Sciatic nerve (tissue), 2 donors: Measurements from ENCODE around the gene SRPK2. TPM values are rescaled to one million over a fixed set of nuclear protein-coding genes. Genes with fewer than 3 reads are reported as not detected.
"Not testable (repeated sequence)": the region's sequence is repeated elsewhere in the genome, so short reads cannot be mapped to it uniquely, and the experiment has no call there.

Experiments
- ATAC-seq: fragments of 200-7000 bp; cut with Tn5 transposase; one replicate; pipeline ENCODE4 v1.9.1; 2020; ENCODE audit warnings: mild to moderate bottlenecking, moderate library complexity
- DNase-seq: peaks from one replicate; pipeline ENCODE4 v3.0.0-alpha.2; 2020; ENCODE audit warnings: low spot score
- intact Hi-C: fragments of 100-400 bp; cut with DNase I; formaldehyde crosslinking; loops from one replicate; pipeline ENCODE4 v1.14.2; 2022
- total RNA-seq: library from RNA; stranded (reverse); fragmentation: NEBNext Ultra II Directional; extraction: Animal tissue kit (Norgen Biotek cat#: 25700); gene quantifications from one replicate; pipeline ENCODE4 v1.2.1, GENCODE V29; 2021
- donor health status: DM: no; HTN: no; CAD: no.
- donor health status: DM: no; HTN: no; CAD: no.

SRPK2 gene
- total RNA-seq, 1 donor from 2014 or later: 72.8 TPM

DNA sequence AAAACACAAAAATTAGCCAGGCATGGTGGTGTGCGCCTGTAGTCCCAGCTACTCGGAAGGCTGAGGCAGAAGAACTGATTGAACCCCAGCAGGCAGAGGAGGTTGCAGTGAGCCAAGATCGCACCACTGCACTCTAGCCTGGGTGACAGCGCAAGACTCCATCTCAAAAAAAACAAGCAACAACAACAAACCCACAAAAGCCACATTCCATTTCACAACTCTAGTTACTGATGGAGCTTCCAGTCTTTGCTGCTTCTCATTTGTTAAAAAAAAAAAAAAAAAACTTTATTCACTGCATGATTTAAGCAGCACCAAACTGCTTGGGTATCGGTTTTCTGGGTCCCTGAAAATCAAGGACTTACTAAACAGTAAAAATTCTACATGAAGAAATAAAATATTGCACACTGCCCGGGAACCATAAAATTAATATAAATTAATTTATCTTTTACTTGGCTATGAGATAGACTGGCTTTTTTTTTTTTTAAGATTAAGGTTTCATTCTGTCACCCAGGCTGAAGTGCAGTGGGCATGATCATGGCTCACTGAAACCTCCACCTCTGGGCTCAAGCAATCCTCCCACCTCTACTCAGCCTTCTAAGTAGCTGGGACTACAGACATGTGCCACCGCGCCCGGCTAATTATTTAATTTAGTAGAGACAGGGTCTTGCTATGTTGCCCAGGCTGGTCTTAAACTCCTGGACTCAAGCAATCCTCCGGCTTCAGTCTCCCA lies 42.0 kb downstream of the SRPK2 start:
- DNase-seq (no peak), ATAC-seq (no peak)
- intact Hi-C loops: loop anchor here (10.0 kb wide), 1 partner anchor 192 kb away; no protein-coding TSS in a partner anchor

DNA sequence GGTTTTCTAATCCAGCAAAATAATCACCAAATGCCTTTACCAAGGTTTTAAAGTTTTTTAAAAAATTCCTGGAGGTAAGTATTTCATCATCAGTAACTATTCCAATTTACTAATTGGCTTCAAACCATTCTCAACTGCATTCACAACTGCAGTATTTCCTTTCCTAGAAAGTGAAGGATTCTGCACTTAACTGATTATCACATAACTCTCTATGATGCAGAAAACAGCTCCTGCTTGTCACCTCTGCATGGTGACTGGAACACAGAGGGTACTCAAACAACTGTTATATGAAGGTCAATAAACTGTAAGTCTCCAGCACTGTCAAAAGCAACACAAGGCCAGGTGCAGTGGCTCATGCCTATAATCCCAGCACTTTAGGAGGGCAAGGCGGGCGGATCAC lies 42.6 kb downstream of the SRPK2 start:
- intact Hi-C loops: loop anchor here (10.0 kb wide), 1 partner anchor 191 kb away; no protein-coding TSS in a partner anchor
- DNase-seq (no peak), ATAC-seq (no peak)

DNA sequence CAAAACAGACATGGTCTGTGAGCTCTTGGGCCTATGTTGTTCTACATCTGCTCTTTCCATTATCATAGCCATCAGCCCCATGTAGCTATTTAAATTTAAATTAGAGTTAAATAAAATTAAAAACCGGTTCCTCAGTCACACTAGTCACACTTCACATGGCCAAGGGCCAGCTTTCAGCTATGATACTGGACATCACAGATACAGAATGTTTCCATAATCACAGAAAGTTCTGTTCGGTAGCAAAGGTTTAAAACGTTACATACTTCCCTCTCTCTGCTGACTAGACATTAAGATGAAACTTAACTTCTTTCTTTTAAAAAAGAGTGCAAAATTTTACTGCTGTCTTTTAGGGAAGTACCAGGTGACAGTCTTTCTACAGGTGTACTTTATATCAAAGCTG lies 43.0 kb downstream of the SRPK2 start:
- DNase-seq (no peak), ATAC-seq (no peak)

DNA sequence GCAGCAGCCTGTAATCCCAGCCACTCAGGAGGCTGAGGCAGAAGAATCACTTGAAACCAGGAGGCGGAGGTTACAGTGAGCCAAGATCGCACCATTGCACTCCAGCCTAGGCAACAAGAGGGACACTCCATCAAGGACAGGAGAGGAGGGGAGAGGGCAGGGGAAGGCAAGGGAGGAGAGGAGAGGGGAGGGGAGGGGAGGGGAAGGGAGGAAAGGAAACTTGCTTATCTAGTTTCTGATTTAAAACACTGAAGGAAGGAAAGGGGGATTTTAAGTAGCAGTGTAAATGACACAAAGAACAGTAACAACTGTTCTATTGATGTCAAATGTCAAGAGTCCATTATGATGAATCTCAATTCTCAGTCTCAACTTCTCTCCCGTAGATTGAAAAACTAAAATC lies 43.7 kb downstream of the SRPK2 start:
- DNase-seq (no peak), ATAC-seq (no peak)
- intact Hi-C loops: loop anchor here (10.0 kb wide), 1 partner anchor 190 kb away; no protein-coding TSS in a partner anchor

More for the DNA sequence above, 43.0 kb downstream of the SRPK2 start:
- intact Hi-C loops: loop anchor here (10.0 kb wide), 1 partner anchor 191 kb away; no protein-coding TSS in a partner anchor

DNA sequence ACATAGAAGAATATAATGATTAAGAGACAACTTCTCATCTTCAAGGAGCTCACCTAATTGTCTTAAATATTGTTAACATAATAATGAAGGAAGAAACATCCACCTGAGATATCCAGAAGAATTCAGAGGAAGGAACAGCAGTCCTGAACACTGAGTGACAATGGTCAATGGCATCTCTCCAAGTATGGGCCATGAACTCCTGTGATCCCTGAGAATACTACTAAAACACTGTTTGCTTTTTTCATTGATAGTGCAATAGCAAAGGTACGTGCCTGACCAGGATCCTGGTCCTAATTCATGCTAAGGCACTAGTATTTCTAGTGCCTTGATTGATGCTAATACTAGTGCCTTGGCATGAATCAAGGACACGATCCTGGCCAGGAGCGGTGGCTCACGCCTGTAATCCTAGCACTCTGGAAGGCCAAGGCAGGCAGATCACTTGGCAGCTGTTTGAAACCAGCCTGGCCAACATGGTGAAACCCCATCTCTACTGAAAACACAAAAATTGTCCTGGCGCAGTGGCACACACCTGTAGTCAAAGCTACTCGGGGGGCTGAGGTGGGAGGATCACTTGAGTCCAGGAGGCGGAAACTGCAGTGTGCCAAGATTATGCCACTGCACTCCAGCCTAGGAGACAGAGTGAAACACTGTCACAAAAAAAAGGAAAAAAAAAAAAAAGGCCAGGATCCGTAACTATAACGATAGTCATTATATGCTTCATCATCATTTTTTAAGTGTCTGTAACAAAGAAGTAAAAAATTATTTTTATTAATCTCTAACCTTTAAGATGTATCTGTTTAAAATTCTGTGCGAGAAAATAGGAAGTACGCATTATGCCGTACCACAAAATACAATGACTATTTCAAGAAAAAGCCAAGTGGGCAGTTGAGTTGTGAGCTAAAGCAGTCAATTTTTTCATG lies 49.1 kb downstream of the SRPK2 start:
- ATAC-seq (no peak), DNase-seq (no peak)
- intact Hi-C loops: loop anchor here (10.0 kb wide), 1 partner anchor 185 kb away; no protein-coding TSS in a partner anchor

DNA sequence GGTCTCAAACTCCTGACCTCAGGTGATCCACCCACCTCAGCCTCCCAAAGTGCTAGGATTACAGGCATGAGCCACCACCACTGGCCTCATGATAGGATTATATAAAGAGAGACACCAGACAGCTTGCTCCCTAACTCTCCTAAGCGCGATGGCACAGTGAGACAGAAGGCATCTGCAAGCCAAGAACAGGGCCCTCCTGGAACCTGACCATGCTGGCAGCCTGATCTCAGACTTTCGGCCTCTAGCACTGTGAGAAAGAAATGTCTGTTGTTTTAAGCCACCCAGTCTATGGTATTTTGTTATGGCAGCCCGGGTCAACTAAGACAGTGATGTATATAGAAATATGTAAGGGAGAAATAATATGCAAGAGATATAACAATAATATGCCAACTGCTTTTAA lies 51.2 kb downstream of the SRPK2 start:
- no peak for DNase-seq
- no peak for ATAC-seq
- intact Hi-C loops: no loop called here

DNA sequence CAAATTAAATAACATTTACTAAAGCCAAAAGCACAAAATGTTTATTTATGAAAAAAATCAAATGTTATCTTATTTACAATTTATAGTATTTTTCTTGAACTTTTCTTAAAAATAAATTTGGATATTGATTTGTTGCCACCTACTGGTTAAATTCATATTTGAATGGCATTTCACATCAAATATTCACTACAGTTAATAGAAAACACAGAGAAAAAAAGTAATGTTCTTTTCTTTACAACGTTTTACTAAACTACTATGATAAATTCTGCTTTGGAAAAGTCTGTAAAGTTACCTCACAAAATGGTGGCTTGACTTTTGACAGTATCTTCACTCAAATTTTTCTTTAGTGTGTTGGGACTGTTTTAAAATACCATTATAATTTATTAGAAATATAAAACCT lies 52.7 kb downstream of the SRPK2 start:
- ATAC-seq (no peak), DNase-seq (no peak)
- intact Hi-C loops: no loop called here

DNA sequence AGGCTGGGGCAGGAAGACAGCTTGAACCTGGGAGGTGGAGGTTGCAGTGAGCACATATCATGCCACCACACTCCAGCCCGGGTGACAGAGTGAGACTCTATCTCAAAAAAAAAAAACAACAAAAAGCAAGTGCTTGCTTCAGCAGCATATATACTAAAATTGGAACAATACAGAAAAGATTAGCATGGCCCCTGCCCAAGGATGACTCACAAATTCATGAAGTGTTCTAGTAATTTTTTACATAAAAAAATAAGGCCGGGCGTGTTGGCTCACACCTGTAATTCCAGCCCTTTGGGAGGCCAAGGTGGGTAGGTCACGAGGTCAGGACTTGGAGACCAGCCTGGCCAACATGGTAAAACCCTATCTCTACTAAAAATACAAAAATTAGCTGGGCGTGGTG lies 56.1 kb downstream of the SRPK2 start:
- intact Hi-C loops, ATAC-seq, DNase-seq: not testable (repeated sequence)

DNA sequence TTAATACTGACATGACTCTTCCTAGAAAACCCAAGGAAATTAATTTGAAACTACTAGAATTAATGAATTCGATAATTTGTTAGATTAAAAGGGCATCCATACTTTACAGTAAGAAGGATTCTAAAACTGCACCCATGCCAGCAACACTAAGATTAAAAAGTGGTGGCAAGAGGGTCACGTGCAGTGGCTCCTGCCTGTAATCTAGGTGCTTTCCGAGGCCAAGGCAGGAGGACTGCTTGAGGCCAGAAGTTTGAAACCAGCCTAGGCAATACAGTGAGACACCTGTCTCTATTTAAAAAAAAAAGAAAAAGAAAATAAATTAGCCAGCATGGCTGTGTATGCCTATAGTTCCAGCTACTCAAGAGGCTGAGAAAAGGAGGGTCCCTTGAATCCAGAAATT lies 58.2 kb downstream of the SRPK2 start:
- DNase-seq (no peak), ATAC-seq (no peak)
- intact Hi-C loops: no loop called here

DNA sequence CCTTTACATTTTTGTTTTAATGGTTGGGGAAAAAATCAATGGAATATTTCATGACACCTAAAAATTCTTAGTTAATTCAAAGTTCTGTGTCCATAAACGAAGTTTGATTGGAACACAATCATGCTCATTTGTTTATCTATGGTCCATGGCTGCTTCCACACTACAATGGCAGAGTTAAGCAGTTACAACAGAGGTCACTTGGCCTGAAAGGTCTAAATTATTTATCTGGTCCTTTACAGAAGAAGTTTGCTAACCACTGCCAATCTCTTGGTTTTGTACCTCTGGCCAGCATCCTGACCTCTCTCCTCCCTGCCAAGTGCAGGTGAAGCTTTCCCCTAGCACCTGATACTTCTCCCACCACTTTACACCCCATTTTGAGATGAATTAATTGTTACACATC lies 61.5 kb downstream of the SRPK2 start:
- intact Hi-C loops: no loop called here
- no peak for DNase-seq
- no peak for ATAC-seq

DNA sequence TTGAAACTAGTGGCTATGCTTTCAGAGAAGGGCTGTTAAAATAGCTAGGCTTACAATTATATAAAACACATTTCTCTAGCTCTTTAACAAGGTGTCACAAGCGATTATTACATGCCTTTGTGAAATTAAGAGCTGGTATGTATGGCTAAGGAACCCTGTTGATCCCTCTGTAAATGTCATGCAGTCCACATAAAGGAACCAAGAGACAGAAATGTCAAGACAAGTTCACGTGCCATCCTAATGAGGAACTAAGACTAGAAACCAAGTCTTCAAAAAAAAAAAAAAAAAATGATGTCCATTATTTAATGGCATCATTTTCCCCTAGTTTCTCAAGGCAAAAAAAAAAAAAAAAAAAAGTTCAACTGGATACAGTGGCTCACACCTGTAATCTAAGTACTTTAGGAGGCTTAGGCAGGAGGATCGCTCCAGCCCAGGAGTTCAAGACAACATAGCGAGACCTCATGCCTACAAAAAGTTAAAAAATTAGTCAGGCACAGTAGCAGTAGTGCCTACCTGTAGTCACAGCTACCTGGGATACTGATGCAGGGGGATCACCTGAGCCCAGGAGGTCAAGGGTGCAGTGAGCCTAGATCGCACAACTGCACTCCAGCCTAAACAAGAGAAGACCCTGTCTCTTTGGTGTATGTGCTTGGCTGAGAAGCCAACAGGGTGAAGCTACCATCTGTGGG lies 63.4 kb downstream of the SRPK2 start:
- no peak for ATAC-seq
- intact Hi-C loops: no loop called here
- no peak for DNase-seq

DNA sequence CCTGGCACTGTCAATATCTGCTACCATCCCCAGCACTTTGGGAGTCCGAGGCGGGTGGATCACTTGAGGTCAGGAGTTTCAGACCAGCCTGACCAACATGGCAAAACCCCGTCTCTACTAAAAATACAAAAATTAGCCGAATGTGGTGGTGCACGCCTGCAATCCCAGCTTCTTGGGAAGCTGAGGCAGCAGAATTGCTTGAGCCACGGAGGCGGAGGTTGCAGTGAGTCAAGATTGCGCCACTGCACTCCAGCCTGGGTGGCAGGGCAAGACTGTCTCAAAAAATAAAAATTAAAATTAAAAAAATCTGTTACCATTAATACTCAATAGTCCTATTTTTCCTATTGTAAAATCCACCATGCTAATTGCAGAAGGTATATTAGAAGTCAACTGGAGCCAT lies 64.1 kb downstream of the SRPK2 start:
- ATAC-seq, intact Hi-C loops: not testable (repeated sequence)

DNA sequence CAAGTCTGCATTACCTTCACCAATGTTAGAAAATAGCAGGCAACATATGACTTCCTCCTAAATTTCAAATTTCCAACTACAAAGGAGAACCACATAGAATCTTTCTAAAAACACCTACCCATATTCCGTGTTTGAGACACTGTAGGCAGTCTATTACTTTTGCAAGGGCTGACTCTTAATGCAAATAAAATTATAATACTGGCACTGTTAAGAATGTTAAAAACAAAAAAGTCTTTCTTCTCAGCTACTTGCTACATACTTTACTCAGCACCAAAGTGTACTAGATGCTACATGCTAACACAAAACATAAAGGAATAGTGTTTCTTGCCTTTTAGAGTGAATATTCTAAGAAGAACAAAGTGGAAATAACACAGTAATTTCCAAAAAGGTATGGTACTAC lies 65.4 kb downstream of the SRPK2 start:
- ATAC-seq: no peak
- intact Hi-C loops: no loop called here

More for the DNA sequence above, 64.1 kb downstream of the SRPK2 start:
- DNase-seq: not testable (repeated sequence)

DNA sequence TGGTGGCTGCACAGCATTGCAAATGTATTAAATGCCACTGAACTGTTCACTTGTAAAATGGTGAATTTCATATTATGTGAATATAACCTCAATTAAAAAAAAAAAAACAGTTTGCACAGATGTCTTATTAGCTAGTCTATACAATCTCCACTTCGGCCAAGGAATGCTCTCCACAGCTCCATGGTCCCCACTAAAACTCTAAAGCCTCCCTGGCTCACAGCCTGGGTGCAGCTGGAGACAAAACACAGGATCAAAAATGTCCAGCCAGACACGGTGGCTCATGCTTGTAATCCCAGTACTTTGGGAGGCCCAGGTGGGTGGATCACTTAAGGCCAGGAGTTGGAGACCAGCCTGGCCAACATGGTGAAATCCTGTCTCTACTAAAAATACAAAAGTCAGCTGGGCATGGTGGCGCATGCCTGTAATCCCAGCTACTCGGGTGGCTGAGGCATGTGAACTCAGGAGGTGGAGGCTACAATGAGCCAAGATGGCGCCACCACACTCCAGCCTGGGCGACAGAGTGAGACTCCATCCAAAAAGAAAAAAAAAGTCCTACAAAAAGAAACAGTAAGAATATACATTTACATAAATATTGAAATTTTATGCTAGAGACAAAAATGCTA lies 66.0 kb downstream of the SRPK2 start:
- intact Hi-C loops: no loop called here
- ATAC-seq: no peak
- no peak for DNase-seq

More for the DNA sequence above, 65.4 kb downstream of the SRPK2 start:
- no peak for DNase-seq

DNA sequence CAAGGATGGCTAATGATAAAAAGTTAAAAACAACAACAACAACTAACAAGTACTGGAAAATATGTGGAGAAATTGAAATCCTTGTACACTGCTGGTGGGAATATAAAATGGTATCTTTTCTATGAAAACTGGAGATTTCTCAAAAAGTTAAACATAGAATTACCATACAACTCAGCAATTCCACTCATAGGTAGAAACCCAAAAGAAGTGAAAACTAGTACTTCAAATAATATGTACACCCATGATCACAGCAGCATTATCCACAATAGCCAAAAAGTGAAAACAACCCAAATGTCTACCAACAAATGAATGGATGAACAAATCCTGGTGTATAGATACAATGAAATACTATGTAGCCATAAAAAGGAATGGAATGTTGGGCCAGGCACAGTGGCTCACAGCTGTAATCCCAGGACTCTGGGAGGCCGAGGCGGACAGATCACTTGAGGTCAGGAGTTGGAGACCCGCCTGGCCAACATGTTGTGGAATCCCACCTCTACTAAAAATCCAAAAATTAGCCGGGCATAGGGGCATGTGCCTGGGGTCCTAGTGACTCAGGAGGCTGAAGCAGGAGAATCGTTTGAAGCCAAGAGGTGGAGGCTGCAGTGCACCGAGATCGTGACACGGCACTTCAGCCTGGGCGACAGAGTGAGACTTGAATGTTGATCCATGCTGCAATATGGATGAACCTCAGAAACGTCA lies 66.8 kb downstream of the SRPK2 start:
- intact Hi-C loops: no loop called here
- ATAC-seq: no peak

DNA sequence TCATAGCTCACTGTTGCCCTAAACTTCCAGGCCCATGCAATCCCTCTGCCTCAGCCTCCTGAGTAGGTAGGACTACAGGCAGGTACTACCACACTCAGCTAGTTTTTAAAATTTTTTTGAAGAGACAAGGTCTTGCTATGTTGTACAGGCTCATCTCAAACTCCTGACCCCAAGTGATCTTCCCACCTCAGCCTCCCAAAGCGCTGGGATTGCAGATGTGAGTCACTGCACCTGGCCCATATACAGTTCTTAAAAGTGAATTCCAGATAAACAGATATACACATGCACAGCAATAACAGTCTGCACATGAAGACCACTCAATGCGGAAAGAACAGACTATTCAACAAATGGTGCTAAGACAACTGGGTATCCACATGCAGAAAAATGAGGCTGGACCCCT lies 67.8 kb downstream of the SRPK2 start:
- intact Hi-C loops: no loop called here
- DNase-seq (no peak), ATAC-seq (no peak)

More for the DNA sequence above, 66.8 kb downstream of the SRPK2 start:
- DNase-seq: no peak

DNA sequence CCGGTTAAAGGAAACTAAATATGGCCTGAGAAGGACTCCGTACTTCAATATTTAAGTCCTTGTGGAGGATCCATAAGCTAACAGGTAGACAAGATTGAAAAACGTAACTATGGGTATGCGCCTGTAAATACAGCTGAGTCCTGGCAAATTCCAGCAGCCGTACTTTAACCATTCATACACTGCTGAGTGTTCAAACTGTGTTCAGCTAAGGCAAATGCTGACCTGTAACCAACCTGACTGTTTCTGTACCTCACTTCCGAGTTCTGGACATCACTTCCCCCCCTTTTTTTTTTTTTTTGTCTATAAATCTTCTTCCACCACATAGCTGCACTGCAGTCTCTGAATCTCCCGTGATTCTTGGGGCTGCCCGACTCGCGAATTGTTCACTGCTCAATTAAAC lies 69.1 kb downstream of the SRPK2 start:
- intact Hi-C loops: no loop called here
- ATAC-seq (no peak), DNase-seq (no peak)
